Measurements from ENCODE around the gene ZNF892. TPM values are rescaled to one million over a fixed set of nuclear protein-coding genes. Genes with fewer than 3 reads are reported as not detected.

ZNF892 gene
- total and polyA plus RNA-seq, 9 of the 15 experiments (the other 6 are each of a cell fraction or from before 2014, with no cell fraction given) = 0.07 to 0.13 (median 0.09) TPM; not detected in 6

- TF ChIP-seq NR2C2 (CRISPR knock-in tag; IDR thresholded peaks at IDR 0.05) (peak; percentile 60), NR2C2 (tag; IDR thresholded peaks at IDR 0.05) (peak; percentile 85), TRIM25 (IDR thresholded peaks at IDR 0.05; ENCODE audit: borderline replicate concordance) (no peak), KLF6 (CRISPR knock-in tag; IDR thresholded peaks at IDR 0.05; ENCODE audit: borderline replicate concordance) (no peak), RNF2 (IDR thresholded peaks at IDR 0.05) (0 out of 2 replicates have a peak, but pooled peaks have one; percentile 22), TCF7L2 (IDR thresholded peaks at IDR 0.05; ENCODE audit: low read depth, low read length) (no peak), PHTF2 (CRISPR knock-in tag; IDR thresholded peaks at IDR 0.05) (no peak), HMGN3 (IDR thresholded peaks at IDR 0.05; ENCODE audit: borderline replicate concordance, extremely low read depth, insufficient read length, low read depth, low read length) (peak; percentile 53), KLF13 (tag; IDR thresholded peaks at IDR 0.05; ENCODE audit: borderline replicate concordance, low read depth) (peak; percentile 34; the same call in 1 of the 2 replicates), OTX1 (CRISPR knock-in tag; IDR thresholded peaks at IDR 0.05) (peak; percentile 87), ARID4B (CRISPR knock-in tag; IDR thresholded peaks at IDR 0.05) (peak; percentile 82), NELFE (IDR thresholded peaks at IDR 0.05; ENCODE audit: insufficient read depth, insufficient read length) (no peak), ZNF780A (CRISPR knock-in tag; IDR thresholded peaks at IDR 0.05) (no peak), MAFK (IDR thresholded peaks at IDR 0.05; ENCODE audit: low read length) (peak; percentile 29; the same call in 1 of the 2 replicates)
- TF ChIP-seq, protein P1, sequence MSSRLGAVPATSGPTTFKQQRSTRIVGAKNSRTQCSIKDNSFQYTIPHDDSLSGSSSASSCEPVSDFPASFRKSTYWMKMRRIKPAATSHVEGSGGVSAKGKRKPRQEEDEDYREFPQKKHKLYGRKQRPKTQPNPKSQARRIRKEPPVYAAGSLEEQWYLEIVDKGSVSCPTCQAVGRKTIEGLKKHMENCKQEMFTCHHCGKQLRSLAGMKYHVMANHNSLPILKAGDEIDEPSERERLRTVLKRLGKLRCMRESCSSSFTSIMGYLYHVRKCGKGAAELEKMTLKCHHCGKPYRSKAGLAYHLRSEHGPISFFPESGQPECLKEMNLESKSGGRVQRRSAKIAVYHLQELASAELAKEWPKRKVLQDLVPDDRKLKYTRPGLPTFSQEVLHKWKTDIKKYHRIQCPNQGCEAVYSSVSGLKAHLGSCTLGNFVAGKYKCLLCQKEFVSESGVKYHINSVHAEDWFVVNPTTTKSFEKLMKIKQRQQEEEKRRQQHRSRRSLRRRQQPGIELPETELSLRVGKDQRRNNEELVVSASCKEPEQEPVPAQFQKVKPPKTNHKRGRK (tag; IDR thresholded peaks at IDR 0.05) = no peak
These were observed 41.8 kb upstream of the ZNF892 start, which contains the start of gene ZNF2 (continued) for GRCh38 chr2:95165371-95166064.

All from K562 (cell line).